OCI-LY7 (cell line): ENCODE results near the gene MAP2K2. TPM values are rescaled to one million over a fixed set of nuclear protein-coding genes. Genes with fewer than 3 reads are reported as not detected.

Experiments used
- BruUV-seq: library from RNA; stranded (reverse); fragments of 400-500 nt; replicated peaks from 2 replicates; lab custom pipeline; 2021; lab: Mats Ljungman, UMichigan
- CTCF ChIA-PET: fragments of 300-600 bp; sonication (Branson Sonifier 250); formaldehyde crosslinking; loops from one replicate; lab custom pipeline; 2022; ENCODE audit warnings: antibody characterized with exemption; ENCODE audit not compliant: unreplicated experiment; lab: Charles Lee
- POLR2A ChIA-PET: fragments of 300-600 bp; sonication (Branson Sonifier 250); formaldehyde crosslinking; loops from one replicate; lab custom pipeline; 2022; ENCODE audit warnings: antibody characterized with exemption; lab: Charles Lee
- DNase-seq: peaks from one replicate; pipeline ENCODE4 v3.0.0-alpha.2; 2015; ENCODE audit warnings: low spot score
- H2AFZ ChIP-seq: fragments of 200-600 bp; sonication (generic), shearing (Covaris generic); 2 replicates; pipeline ENCODE4 v1.6.1; 2014; ENCODE audit warnings: mild to moderate bottlenecking, antibody characterized with exemption, low read length, moderate library complexity
- H3K27ac ChIP-seq: fragments of 200-600 bp; sonication (generic); 2 replicates; pipeline ENCODE4 v1.5.1; 2014; ENCODE audit warnings: mixed run types, low read depth, mild to moderate bottlenecking, moderate library complexity, low read length, inconsistent platforms; ENCODE audit not compliant: poor library complexity, severe bottlenecking
- H3K36me3 ChIP-seq: fragments of 200-600 bp; sonication (generic); 2 replicates; pipeline ENCODE4 v1.6.1; 2014; ENCODE audit warnings: mild to moderate bottlenecking, antibody characterized with exemption, low read length, moderate library complexity, mixed read lengths; ENCODE audit not compliant: insufficient read depth
- H3K4me1 ChIP-seq: fragments of 200-600 bp; sonication (generic); 2 replicates; pipeline ENCODE4 v1.5.1; 2014; ENCODE audit warnings: mild to moderate bottlenecking, low read length; ENCODE audit not compliant: insufficient read depth, poor library complexity, severe bottlenecking
- H3K4me2 ChIP-seq: fragments of 200-600 bp; sonication (generic); 2 replicates; pipeline ENCODE4 v1.6.1; 2014; ENCODE audit warnings: mild to moderate bottlenecking, low read length
- H3K4me3 ChIP-seq: fragments of 200-600 bp; sonication (generic); 2 replicates; pipeline ENCODE4 v1.5.1; 2014; ENCODE audit warnings: mild to moderate bottlenecking, low read depth, low read length; ENCODE audit not compliant: poor library complexity, severe bottlenecking
- H3K79me2 ChIP-seq: fragments of 200-600 bp; sonication (generic); 2 replicates; pipeline ENCODE4 v1.6.1; 2016; ENCODE audit warnings: low read depth, mild to moderate bottlenecking, low read length, moderate library complexity, mixed read lengths; ENCODE audit not compliant: insufficient read depth
- H3K9me2 ChIP-seq: fragments of 200-600 bp; sonication (generic); 2 replicates; pipeline ENCODE4 v1.6.1; 2016; ENCODE audit warnings: mild to moderate bottlenecking, low read length, mixed read lengths; ENCODE audit not compliant: insufficient read depth
- H3K9me3 ChIP-seq: fragments of 200-600 bp; sonication (generic); 2 replicates; pipeline ENCODE4 v1.6.1; 2014; ENCODE audit warnings: mild to moderate bottlenecking, mixed run types, low read length, mixed read lengths
- H4K20me1 ChIP-seq: fragments of 200-600 bp; sonication (generic); 2 replicates; pipeline ENCODE4 v1.6.1; 2014; ENCODE audit warnings: mild to moderate bottlenecking, antibody characterized with exemption, low read length, moderate library complexity, mixed read lengths; ENCODE audit not compliant: insufficient read depth
- CTCF ChIP-seq: fragments of 200-600 bp; sonication (generic); conservative IDR thresholded peaks from 2 replicates; pipeline ENCODE4 v1.5.1; 2014; ENCODE audit warnings: mild to moderate bottlenecking, antibody characterized with exemption, low read length, moderate library complexity, mixed read lengths
- EZH2phosphoT487 ChIP-seq: fragments of 200-600 bp; sonication (generic); IDR thresholded peaks from 2 replicates; pipeline ENCODE4 v1.6.1; 2018; ENCODE audit warnings: low read depth, borderline replicate concordance, mild to moderate bottlenecking, mixed run types, antibody characterized with exemption, low read length, moderate library complexity, mixed read lengths
- intact Hi-C: fragments of 100-400 bp; cut with micrococcal nuclease; formaldehyde crosslinking; loops from one replicate; pipeline ENCODE4 v1.10.0; 2022; ENCODE audit not compliant: unreplicated experiment
- total RNA-seq, 2 experiments: library from RNA; depleted of rRNA in 1 of 2; stranded (reverse); fragments of >200 nt in 1 of 2; shearing (Covaris generic) in 1 of 2; gene quantifications; 2 replicates each; pipeline ENCODE4 v1.2.3, GENCODE V29; 2014 to 2022

MAP2K2 gene
- total RNA-seq, 2 experiments from 2014 or later, result 105 to 116 TPM

GRCh38 chr19:4046946-4047683 lies 76.8 kb downstream of the MAP2K2 start:
- H3K36me3 ChIP-seq, result peaks cover 84% of the 10 kb centered on the region

DNA sequence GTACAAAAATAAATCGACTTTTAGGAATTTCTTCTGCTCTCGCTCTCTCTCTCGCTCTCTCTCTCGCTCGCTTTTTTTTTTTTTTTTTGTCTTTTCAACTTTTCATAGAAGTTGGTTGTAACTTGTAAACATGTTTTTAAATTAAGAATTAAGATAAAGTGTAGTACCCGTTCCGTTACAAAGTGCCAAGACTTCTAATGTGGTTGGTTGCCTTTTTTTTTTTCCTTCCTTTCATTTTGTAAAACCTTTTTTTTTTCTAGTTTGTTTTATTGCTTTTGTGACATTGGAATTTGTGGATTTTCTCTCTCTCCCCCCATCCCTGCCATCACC lies 77.6 kb downstream of the MAP2K2 start:
- H3K9me3 ChIP-seq, result no peaks in the 10 kb centered on the region
- H3K36me3 ChIP-seq, result peaks cover 84% of the 10 kb centered on the region
- no peak overlapping the region for H2AFZ ChIP-seq
- H3K27ac ChIP-seq, result no peak overlapping the region
- intact Hi-C loops, result no loop called here
- no peak overlapping the region for H3K4me3 ChIP-seq
- H4K20me1 ChIP-seq, result no peaks in the 10 kb centered on the region; the same call in 1 of the 2 replicates
- no peak for DNase-seq
- CTCF ChIA-PET, result no interaction called here
- H3K4me1 ChIP-seq, result no peaks in the 10 kb centered on the region
- no peak for TF ChIP-seq EZH2phosphoT487
- POLR2A ChIA-PET, result no interaction called here
- no peaks in the 10 kb centered on the region for H3K9me2 ChIP-seq
- BruUV-seq, result TSS peak; percentile 62
- no peak overlapping the region for H3K4me2 ChIP-seq
- peaks cover 55% of the 10 kb centered on the region for H3K79me2 ChIP-seq

More at GRCh38 chr19:4046946-4047683, 76.8 kb downstream of the MAP2K2 start:
- no peak for DNase-seq
- no peaks in the 10 kb centered on the region for H3K9me2 ChIP-seq
- no peak overlapping the region for H2AFZ ChIP-seq
- peaks cover 63% of the 10 kb centered on the region for H3K79me2 ChIP-seq
- TF ChIP-seq CTCF (no peak), EZH2phosphoT487 (no peak)
- no peaks in the 10 kb centered on the region for H3K4me1 ChIP-seq
- POLR2A ChIA-PET, result no interaction called here
- intact Hi-C loops, result no loop called here
- no peak overlapping the region for H3K27ac ChIP-seq
- no TSS peak for BruUV-seq
- H3K4me3 ChIP-seq, result no peak overlapping the region
- H4K20me1 ChIP-seq, result no peaks in the 10 kb centered on the region; the same call in 1 of the 2 replicates
- H3K4me2 ChIP-seq, result no peak overlapping the region
- H3K9me3 ChIP-seq, result no peaks in the 10 kb centered on the region
- CTCF ChIA-PET, result no interaction called here

DNA sequence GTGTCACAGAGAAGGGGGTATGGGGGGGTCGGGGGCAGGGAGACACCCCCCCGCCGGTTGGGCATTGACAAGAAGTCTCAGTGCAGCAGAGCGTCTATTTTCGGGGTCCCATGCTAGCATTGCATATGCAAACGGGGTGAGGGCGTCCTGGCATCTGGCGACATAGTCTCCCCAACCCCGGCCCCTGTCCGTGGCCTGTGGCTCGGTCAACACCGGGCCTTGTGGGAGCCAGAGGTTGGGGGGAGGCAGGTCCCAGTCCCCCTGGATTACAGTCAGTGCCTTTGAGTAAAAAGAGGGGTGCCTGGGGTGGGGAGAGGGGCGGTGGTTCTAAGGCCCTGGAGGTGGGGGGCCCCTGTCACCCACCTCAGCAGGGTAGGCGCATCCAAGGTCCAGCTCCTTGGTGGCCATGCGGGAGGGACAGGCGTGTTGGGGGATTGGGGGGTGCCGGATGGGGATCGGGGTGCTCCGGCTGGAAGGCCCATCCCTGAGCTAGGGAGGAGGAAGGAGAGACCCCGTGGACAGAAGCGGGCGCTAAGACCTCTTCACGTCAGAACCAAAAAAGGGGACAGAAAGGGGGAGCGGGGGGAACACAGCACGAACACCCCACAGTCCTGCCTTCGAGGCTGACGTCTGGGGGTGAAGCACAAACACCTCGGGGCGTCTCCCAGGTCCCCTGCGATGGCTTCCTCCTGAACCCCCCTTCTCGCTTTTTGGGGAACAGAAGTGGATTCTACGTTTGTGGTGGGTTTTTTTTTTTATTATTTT lies 78.1 kb downstream of the MAP2K2 start:
- Histone ChIP-seq H3K4me2 (no peak overlapping the region), H3K27ac (no peak overlapping the region), H4K20me1 (no peaks in the 10 kb centered on the region; the same call in 1 of the 2 replicates), H2AFZ (no peak overlapping the region), H3K36me3 (peaks cover 83% of the 10 kb centered on the region), H3K4me3 (no peak overlapping the region), H3K9me3 (no peaks in the 10 kb centered on the region), H3K9me2 (no peaks in the 10 kb centered on the region), H3K4me1 (no peaks in the 10 kb centered on the region), H3K79me2 (peaks cover 50% of the 10 kb centered on the region)
- intact Hi-C loops, result no loop called here
- no TSS peak for BruUV-seq
- TF ChIP-seq CTCF, result no peak
- TF ChIP-seq EZH2phosphoT487, result no peak
- ChIA-PET CTCF (no interaction called here), POLR2A (interaction anchor here (0.6 kb wide), 1 partner anchor 74 kb away, joined by 4 read pairs; no protein-coding TSS in a partner anchor)
- no peak for DNase-seq
